HG03378 (cell line): ENCODE measurements around the gene TVP23C.
"Not testable (repeated sequence)": the region's sequence is repeated elsewhere in the genome, so short reads cannot be mapped to it uniquely, and the experiment has no call there.

Source experiments
- ATAC-seq: cut with Tn5 transposase; IDR thresholded peaks from one replicate; pipeline ENCODE4 v1.9.1; 2021; ENCODE audit warnings: mild to moderate bottlenecking, moderate library complexity; ENCODE audit not compliant: unreplicated experiment

Gene TVP23C

DNA sequence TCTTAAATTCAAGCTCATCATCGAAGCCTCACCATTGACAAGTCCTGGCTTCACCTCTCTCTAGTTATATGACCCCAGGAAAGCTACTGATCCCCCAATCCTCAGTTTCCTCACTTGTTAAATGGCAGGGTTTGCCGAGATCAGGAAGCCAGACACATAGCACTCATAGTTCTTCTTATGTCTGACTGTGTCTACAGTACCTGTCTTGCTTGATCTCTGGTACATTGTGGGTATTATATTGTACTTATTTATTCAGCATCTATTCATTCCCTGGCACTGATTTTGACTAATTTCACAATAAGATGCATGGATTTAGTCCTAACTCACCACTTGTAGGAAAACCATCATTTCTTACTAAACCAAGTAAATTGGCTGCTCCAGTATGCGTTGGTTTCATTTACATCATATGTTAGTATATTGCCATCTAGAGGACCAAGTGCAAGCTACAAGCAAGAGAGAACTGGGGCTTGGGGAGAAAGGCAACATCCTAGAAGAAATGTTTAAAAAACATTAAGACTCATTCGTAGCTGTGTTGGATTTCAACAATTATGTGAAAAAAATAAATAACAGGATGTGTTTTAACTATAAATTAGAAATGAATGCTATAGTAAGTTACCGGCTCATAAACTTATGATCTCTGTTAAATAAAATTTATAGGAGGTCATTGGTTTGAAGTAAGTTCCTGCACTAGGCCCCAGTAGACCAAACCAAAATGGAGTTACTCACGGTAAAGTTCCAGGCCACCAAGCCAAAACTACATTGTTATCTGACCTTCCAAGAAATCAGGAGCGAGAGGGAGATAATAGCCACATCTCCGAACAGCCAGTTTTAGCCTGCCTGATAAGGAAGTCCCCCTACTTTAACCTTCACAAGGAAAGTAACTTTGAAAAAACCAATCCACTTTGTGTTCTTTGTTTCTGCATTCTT is 36.7 kb downstream of the TVP23C start:
- not testable (repeated sequence) for ATAC-seq

DNA sequence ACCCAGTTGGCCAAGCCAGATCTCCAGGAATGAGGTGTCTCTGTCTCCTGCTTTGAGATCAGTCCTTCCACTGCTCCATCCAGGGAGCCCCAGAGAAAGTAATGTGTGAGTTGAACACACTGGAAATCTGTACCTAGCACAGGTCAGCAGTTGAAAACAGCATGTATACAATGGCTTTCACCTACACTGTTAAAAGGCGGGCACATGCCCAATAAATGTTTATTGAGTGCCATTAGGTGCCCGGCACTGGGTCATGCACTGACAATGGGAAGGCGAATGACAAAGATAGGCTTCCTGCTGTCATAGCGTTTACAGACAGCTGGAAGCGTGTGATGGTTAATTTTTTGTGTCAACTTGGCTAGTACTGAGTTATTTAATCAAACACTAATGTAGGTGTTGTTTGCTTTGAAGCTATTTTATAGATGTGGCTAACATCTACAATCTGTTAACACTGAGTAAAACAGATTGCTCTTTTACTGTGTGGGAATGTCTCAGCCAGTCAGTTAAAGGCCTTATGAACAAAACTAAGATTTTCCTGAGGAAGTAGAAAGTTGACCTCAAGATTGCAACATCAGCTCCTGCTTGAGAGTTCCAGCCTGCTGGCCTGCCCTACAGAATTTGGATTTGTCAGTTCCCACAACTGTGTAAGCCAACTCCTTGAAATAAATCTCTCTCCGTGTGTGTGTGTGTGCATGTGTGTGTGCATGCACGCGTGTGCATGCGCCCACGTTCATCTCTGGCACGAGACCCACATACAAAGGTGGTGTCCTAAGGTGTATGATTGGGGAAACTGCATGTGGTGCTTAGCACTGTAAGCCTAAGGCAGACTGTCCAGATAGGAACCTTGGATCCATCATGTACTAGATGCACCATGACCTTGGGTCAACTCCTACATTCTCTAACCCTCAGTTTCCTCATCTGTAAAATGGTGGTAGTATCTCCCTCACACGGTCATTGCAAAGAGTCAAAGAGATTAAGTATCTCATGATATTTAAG is 38.0 kb downstream of the TVP23C start:
- ATAC-seq: not testable (repeated sequence)

DNA sequence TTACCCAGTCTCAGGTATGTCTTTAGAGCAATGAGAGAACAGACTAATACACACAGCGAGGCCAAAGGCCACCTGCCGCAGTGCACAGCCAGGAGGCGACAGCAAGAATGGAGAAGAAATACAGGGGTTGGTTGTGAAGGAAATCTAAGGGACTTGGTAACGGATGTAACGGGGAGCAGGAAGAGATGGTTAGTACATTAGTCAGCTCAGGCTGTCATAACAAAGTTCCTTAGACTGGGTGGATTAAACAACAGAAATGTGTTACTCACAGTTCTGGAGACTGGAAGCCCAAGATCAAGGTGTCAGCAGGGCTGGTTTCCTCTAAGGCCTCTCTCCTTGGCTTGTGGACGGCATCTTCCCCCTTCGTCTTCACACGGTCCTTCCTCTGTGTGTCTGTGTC is 47.1 kb downstream of the TVP23C start:
- no peak for ATAC-seq

DNA sequence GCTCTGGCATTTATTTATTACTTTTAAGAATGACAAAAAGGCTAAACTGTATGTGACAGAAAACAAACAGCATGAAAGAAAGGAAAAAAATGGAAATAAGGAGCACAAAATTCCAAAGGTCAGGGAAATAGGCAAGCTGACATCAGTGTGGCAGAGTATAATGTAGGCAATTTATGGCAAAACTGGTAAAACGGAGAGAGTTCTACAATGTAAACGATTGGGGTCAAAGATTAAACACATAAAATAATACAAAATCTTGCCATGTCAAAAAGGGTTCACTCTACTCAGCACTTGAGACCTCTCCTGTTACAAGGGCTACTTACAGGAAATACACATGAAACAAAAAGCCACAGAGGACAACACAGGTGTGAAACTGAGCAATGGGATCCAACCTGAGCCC is 48.8 kb downstream of the TVP23C start:
- no peak for ATAC-seq

DNA sequence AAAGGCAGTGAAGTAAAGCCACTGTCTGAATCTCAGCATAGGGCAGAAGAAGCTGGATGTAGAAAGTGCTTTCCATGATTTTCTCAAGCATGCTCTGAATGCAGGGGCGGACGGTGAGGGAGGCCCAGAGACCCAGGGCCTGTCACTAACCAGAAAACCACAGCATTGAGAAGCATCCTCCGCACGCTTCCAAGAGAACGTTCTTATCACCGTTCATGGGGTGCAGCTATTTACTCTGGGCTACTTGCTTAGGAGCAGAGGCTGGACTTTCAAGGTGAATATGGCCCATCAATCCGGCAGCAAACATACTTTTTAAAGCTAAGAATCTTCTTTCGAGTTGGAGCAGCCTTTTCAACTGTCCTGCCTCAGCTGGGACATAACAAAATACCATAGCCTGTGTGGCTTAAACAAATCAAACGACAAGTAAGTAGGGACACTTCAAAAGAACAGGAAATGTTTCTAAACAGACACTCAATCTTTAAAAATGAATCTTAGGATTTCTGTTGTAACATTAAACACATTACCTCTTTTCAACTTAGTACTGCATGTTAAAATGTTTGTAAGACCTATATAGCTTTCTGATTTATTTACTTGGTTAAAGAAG is 49.3 kb downstream of the TVP23C start:
- no peak for ATAC-seq

DNA sequence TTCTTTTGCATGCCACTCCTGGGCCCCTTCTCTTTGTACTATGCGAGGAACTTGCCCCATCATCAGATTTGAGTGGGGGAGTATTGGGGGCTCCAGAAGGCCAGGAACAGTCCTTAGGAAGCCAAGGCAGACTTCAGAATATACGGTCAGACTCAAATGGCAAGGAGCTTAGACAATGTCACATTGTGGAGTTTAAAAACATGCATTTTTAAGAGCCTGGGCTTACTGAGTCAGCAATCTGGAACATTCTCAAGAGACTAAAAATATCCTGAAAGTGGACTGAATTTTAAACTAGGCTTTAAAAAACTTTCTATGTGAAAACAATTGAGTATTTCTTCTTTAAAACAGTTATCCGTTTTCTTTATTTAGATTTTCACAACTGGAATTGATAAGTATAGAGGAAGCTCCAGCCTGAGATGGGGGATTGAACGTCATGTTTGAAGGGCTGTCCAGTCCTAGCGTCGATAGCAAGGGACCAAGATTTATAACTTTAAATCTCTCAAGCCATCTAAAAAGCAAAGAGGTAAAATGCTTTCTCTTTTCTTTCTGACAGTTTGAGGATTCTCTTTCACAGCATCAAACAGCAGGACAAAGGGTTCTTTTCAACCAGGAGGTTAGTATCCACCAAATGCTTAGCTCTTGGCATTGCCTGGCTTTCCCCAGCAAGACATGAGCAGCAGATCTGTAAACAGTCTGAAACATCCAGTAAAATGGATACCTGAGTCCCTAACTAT is 50.1 kb downstream of the TVP23C start:
- no peak for ATAC-seq

DNA sequence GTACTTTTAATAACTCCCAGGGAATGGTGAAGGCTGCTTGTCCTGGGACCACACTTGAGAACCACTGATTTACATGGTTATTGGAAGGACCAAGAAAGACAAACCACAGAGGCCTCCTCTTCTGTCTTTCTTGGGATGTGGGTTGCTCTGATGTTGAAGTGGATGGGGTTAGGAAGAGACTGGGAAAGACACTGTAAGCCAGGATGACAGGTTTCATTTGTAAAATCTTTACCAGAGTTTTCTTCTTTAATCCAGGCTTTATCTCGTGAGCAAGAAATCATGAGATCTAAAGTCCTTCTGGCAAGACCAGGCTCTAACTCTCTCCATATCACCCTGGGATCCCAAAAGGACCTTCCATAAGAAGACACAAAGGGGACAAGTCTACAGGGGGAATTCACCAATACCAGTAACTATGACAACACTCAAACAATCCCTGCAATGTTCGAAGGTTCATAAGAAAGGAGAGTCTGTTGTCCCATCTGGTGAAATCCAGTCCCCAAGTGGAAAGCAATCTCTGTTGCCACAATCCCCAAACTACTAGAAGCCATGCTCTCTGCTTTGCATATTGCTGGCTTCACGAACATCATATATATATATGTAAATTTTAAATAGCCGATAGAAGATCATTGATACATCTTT is 51.1 kb downstream of the TVP23C start:
- ATAC-seq: no peak

DNA sequence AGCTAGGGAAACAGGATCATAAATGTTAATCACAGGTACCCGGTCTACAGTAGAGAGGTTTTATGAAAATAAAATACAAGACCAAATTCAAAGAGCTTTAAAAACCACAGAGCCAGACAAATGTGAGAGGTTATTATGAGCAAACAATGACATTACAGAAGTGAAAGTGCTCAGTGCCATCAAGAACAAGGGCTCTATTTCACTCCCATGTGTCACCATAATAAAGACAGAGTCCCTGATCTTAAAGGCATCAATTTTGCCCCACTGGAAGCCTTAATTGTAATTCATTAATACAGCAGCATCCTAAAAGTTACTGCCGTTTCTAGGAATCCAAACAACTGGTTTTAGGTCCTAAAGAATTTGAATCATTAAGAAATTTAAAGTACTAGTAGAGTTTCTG is 52.1 kb downstream of the TVP23C start:
- ATAC-seq: no peak

DNA sequence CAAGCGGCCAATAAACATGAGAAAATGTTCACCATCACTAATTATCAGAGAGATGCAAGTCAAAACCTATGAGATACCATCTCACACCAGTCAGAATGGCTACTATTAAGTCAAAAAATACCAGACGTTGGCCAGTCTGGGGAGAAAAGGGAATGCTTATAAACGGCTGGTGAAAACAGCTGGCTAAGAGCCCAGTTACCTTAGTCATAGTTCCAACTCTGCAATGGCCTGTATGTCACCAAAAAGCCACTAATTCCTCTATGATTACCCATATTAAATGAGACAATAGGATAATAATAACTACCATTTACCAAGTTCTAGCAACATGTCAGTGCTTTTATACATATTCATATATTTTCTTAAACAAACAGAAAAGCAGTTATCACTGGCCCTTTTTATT is 52.9 kb downstream of the TVP23C start:
- no peak for ATAC-seq

DNA sequence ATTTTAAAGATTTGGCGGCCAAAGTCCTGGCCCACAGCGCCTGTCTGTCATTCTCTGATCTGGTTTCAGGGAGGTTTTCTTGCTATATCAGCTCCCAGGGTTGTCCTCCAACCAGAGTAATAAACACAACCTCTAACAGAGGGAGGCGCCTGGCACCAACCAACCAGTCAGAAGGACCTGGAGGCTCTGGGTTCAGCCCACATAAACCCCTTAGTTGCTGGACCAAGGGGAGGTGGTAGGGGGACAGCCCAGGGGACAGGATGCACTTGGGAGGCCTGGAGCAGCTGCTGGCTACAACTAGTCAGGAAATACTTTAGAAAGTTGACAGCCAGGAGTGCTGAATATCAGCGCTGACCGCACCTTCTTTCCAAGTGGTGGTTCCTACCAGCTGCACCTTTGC is 54.2 kb downstream of the TVP23C start:
- no peak for ATAC-seq

DNA sequence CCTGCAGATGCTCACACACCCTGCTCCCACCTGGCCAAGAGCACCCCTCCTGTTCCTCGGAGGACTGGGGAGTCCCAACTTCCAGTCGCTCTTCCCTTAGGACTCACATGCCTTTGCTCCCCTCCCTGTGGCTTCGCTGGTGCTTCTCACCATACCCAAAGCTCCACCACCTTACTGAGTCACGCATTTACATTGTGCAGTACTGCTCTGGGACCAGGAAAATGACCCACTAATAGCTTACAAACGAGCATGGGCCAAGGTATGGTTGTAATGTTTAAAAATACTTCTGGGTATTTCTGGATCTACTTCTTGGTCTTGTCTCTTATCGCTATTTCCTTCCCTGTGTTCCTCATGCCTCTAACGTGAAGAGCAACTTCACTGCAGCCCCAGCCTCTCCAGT is 54.8 kb downstream of the TVP23C start:
- no peak for ATAC-seq

DNA sequence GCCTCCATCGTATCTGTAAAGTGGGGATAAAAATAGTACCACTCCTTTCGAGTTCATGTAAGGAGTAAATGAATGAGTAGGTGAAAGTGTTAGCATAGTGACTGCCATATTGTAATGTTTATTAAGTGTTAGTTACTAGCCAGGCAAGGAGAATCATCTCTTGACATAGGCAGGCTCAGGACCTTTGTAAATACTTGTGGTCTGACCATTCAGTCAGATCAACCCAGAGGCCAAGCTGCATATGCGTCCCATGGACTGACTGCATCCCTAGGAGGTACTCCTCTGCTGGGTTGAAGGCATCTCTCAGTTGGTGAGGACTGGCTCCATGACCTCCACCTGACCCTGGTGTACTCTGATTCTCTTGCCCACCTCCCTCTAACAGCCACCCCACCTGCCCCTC is 55.4 kb downstream of the TVP23C start:
- ATAC-seq: no peak

DNA sequence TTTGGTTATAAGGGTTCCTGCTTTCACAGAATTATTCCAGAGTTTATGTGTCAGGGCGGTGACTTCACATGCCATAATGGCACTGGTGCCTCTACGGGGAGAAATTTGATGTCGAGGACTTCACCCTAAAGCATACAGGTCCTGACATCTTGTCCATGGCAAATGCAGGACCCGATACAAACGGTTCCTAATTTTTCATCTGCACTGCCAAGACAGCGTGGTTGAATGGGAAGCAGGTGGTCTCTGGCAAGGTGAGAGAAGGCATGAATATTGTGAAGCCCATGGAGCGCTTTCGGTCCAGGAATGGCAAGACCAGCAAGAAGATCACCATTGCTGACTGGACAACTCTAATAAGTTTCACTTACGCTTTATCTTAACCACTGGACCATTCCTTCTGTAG is 56.3 kb downstream of the TVP23C start:
- no peak for ATAC-seq

DNA sequence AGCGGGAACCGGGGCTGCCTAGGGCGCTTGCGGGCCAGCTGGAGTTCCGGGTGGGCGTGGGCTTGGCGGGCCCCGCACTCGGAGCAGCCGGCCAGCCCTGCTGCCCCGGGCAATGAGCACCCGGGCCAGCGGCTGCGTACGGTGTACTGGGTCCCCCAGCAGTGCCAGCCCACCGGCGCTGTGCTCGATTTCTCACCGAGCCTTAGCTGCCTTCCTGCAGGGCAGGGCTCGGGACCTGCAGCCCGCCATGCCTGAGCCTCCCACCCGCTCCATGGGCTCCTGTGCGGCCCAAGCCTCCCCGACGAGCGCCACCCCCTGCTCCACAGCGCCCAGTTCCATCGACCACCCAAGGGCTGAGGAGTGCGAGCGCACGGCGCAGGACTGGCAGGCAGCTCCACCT is 57.6 kb downstream of the TVP23C start:
- not testable (repeated sequence) for ATAC-seq

DNA sequence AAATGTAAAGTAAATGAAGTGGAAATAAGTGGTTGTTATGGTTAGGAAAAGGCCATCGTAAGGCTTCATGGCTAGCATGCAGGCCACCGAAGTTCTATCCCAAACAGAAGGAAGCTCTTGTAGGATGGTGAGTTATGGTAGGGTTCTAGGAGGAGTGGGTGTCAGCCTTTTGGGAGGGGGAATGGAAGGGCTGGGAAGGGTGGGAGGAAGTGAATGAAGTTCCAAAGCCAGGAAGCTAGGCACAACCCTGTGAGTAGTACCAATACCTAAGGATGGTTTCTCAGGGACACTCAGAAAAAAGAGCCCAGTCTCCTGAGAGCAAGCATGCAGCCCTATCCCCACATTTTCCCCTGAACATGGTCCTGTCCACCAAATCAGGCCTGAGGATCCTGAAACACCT is 59.6 kb downstream of the TVP23C start:
- ATAC-seq: no peak

DNA sequence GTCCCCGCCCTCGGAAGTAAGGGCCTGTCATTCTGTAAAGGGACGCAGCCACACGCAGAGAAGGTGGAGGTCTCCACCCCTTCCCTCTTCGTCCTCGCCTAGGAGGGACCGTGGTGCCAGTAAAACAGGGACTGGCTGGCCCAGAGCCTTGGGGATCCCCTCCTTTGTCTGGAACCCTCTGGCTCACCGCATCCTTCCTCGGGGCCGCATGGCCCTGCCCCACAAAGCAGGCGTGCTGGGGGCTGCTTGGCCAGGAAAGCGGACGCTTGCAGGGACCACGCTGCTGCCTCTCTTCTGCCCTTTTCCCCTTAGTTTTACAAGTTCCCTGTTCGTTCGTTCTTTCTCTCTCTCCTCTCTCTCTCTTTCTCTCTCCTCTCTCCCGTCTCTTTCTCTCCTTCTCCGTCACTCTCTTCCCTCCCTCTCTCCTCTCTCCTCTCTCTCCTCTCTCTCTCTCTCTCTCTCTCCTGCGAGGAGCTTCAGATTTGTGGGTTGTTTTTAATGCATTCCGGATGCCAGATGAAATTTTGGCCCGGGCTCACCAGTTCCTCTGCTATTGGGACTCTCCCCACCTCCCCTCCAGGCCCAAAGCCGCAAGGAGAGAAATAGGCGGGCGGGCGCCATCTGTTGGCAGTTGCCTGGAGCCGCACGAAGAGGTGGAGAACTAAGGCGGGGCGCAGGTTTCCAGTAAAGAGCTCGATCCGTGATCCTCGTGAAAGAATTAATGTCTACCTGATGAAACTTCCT is 60.7 kb downstream of the TVP23C start:
- peak; percentile 73 for ATAC-seq

DNA sequence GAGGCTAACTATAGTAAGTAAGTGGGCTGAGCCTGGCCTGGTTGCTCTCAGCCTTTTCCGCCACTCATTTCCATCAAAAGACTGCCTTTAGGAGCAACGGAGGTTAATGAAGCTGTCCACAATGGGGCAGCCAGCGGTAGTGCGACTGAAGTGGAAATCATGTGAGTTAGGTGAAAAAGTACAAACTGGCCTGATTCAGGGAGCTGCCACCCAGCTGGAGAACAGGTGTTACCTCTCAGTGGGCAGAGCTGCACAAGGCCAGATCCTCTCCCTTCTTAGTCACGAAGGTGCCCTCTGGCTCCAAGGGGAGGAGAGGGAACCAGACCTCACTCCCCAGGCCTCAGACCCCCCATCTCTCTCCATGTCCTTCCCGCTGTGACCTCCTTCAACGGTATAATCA is 61.5 kb downstream of the TVP23C start:
- ATAC-seq: no peak

DNA sequence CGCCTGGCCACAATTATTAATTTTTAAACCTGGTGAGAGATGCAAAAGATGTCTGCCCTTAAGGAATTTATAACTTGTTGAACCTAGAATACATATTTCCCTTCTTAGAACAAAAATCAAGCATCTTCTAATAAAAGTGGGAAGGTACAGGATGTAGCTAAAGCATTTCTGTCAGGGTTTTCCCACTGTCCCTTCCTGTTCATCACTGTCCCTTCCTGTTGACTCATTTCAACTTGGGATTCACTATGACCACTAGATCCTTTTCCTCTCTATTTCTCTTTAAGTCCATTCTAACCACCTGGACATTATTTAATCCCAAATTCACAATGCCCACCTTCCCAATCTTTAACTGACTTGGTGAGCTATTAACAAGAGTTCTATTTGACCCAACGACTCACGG is 62.0 kb downstream of the TVP23C start:
- no peak for ATAC-seq

DNA sequence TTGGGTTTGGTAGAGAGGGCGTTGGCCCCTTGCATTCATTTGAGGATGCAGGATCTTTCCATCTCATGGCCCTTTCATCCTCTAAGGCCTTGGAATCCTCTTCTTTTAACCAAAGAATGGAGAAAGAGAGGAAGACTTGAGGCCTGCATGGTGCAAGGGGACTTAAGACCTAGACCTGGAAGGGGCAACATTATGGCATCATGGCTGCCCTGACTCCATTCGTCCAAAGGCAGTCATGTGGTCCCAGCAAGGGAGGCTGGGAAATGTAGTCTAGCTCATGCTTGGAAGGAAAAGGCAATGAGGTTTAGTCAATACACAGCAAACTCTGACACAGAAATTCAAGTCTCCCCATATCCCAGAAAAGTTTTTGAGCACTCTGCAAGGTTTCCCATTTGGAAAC is 65.2 kb downstream of the TVP23C start:
- ATAC-seq: no peak
